Adrenal gland (tissue), 12 donors: ENCODE data around the gene IPO11. TPM values are rescaled to one million over a fixed set of nuclear protein-coding genes. Genes with fewer than 3 reads are reported as not detected.

Experiments
- DNase-seq, 7 donors: peaks; one replicate each; pipeline ENCODE4 v3.0.0-alpha.2; 2019 to 2020
- H3K27ac ChIP-seq, 5 donors: fragments of 200-600 bp; sonication (generic) in 4 of 5; 1 replicate in 3 of 5; 2 replicates in 2 of 5; pipeline versions ENCODE4 v1.5.1 to v1.8.0; 2016 to 2020; ENCODE audit warnings: mild to moderate bottlenecking in 1 of 5
- H3K27me3 ChIP-seq: fragments of 200-600 bp; 2 replicates; pipeline ENCODE4 v1.8.0; 2021
- H3K36me3 ChIP-seq, 2 donors: fragments of 200-600 bp; replicated peaks in 1 of 2; 1 replicate in 1 of 2; 2 replicates in 1 of 2; pipeline versions ENCODE4 v1.5.1 to v1.8.0; 2018 to 2022
- H3K4me1 ChIP-seq, 2 donors: fragments of 200-600 bp; replicated peaks in 1 of 2; 1 replicate in 1 of 2; 2 replicates in 1 of 2; pipeline versions ENCODE4 v1.5.1 to v1.8.0; 2018 to 2021
- H3K4me3 ChIP-seq, 4 donors: fragments of 200-600 bp; sonication (generic) in 3 of 4; one replicate each; pipeline ENCODE4 v1.5.1; 2016 to 2018
- H3K9me3 ChIP-seq, 3 donors: fragments of 200-600 bp; sonication (generic) in 1 of 3; replicated peaks in 1 of 3; 1 replicate in 2 of 3; 2 replicates in 1 of 3; pipeline versions ENCODE4 v1.5.1 to v1.8.0; 2016 to 2021
- POLR2A ChIP-seq, 2 donors: fragments of 450-650 bp; IDR thresholded peaks; one replicate each; pipeline ENCODE4 v1.6.1; 2017; ENCODE audit warnings: antibody characterized with exemption in 2 of 2, mild to moderate bottlenecking in 2 of 2, moderate library complexity in 1 of 2
- WGBS, 4 donors: extraction: QIAGEN DNeasy Blood & Tissue Kit in 2 of 4; methylation state at CpG; one replicate each; pipeline versions ENCODE4 v1.1.5 to v1.1.7; 2013 to 2017; 5-methylcytosine and 5-hydroxymethylcytosine counted together
- intact Hi-C, 2 donors: fragments of 100-400 bp; cut with DNase I; formaldehyde crosslinking; loops; one replicate each; pipeline versions ENCODE4 v1.14.1 to v1.15.0; 2022 to 2023
- polyA plus RNA-seq, 3 donors: library from polyadenylated mRNA; stranded (reverse); fragments of 200-250 nt in 2 of 3; fragments of 350-450 nt in 1 of 3; fragmentation: Illumina TruSeq in 1 of 3; extraction: RNeasy Lipid Tissue Mini Kit (QIAGEN cat#74804) in 1 of 3; gene quantifications; one replicate each; pipeline ENCODE4 v1.2.3, GENCODE V29; 2013 to 2014
- total RNA-seq, 9 donors: library from RNA; depleted of rRNA in 4 of 9; stranded (reverse); fragments of >200 nt in 4 of 9; fragments of 120-200 nt in 1 of 9; fragmentation: NEBNext Ultra II Directional in 1 of 9; extraction: Animal tissue kit (Norgen Biotek cat#: 25700) in 1 of 9; gene quantifications; one replicate each; pipeline versions ENCODE4 v1.1.0 to v1.2.4, GENCODE V29; 2013 to 2023
- TF ChIP-seq, protein P1 (sequence below), 6 experiments: fragments of 450-650 bp in 4 of 6; fragments of 200-600 bp in 2 of 6; sonication (generic) in 1 of 6; IDR thresholded peaks; 1 replicate in 5 of 6; 2 replicates in 1 of 6; pipeline versions ENCODE4 v1.5.1 to v1.8.0; 2016 to 2021; ENCODE audit warnings: antibody characterized with exemption in 6 of 6, mild to moderate bottlenecking in 2 of 6, moderate library complexity in 1 of 6
- donor health status: healthy with polysubstance abuse.
- donor health status: Bipolar disorder and iron deficiency.
- donor health status: DM: yes; HTN: yes; CAD: no.
- donor health status: DM: no; HTN: no; CAD: no.
- donor health status: DM: no; HTN: no; CAD: no.
- donor health status: DM: yes; HTN: yes; CAD: no.

Gene IPO11
- total and polyA plus RNA-seq, 12 donors: 6.0 to 33.3 (median 23.7) TPM

DNA sequence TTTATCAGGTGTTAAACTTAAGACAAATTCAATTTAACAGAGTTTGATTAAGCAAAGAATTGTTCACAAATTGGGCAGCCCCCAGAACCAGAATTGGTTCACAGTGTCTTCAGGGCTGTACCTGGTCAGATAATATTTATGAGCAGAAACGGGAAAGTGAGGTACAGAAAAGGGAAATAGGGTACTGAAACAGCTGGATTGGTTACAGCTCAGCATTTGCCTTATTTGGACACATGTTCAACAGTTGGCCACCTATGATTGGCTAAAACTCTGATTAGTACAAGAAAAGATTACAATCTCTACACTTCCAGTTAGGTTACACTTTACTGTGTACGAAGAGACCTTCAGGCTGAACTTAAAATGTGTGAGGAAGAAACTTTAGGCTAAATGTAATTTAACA lies 184.8 kb downstream of the IPO11 start:
- Histone ChIP-seq H3K4me1 (peaks cover 4 to 13% of the 10 kb centered on the region in 2 donors), H3K9me3 (no peaks in the 10 kb centered on the region), H3K27me3 (no peaks in the 10 kb centered on the region), H3K4me3 (no peak overlapping the region), H3K36me3 (no peaks in the 10 kb centered on the region), H3K27ac (no peak overlapping the region)
- DNase-seq: no peak
- intact Hi-C loops: no loop called here
- TF ChIP-seq POLR2A (IDR thresholded peaks at IDR 0.05): no peak
- TF ChIP-seq, protein P1, sequence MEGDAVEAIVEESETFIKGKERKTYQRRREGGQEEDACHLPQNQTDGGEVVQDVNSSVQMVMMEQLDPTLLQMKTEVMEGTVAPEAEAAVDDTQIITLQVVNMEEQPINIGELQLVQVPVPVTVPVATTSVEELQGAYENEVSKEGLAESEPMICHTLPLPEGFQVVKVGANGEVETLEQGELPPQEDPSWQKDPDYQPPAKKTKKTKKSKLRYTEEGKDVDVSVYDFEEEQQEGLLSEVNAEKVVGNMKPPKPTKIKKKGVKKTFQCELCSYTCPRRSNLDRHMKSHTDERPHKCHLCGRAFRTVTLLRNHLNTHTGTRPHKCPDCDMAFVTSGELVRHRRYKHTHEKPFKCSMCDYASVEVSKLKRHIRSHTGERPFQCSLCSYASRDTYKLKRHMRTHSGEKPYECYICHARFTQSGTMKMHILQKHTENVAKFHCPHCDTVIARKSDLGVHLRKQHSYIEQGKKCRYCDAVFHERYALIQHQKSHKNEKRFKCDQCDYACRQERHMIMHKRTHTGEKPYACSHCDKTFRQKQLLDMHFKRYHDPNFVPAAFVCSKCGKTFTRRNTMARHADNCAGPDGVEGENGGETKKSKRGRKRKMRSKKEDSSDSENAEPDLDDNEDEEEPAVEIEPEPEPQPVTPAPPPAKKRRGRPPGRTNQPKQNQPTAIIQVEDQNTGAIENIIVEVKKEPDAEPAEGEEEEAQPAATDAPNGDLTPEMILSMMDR (IDR thresholded peaks at IDR 0.05): no peak
- WGBS, 4 donors: 83 to 90% (median 87%) methylated on average over 2 of the region's 2 CpGs

DNA sequence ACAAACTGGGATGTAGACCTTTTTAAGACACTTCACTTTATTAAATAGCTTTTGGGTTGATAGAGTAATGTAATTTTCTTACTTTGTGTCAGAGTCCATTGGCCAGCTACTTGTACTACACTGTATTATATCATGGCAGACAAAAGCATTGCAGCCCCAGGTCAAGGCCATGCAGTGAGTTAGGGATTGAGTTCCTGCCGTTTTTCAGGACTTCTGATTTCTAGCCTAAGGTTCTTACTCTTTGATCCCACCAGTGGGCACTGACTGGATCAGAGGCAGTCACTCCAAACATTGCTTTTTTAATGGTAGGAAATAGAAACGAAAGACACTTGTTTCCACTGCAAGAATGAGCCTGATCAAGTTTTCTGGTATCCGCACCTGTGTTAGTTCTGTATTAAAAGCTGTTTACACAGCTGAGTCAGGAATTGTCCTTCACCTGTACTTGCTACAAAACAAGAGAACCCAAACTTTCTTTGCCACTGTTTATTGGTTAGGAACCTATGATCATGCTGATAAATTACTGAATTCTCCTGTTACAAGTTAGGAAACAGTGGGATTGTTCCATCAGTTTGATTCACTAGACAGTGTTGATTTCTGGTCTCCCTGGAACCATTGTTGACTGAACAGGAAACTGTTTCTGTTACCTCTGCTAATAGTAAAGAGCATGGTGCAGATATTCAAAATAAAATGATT lies 188.1 kb downstream of the IPO11 start:
- no peak overlapping the region for H3K27ac ChIP-seq
- no peaks in the 10 kb centered on the region for H3K27me3 ChIP-seq
- no peaks in the 10 kb centered on the region for H3K36me3 ChIP-seq
- intact Hi-C loops: no loop called here
- H3K9me3 ChIP-seq: no peaks in the 10 kb centered on the region
- no peak for TF ChIP-seq POLR2A (IDR thresholded peaks at IDR 0.05)
- TF ChIP-seq, protein P1 (IDR thresholded peaks at IDR 0.05): no peak
- no peak for DNase-seq
- peaks cover 0 to 5% of the 10 kb centered on the region in 2 donors for H3K4me1 ChIP-seq
- 47 to 63% (median 57%) methylated on average over 3 of the region's 3 CpGs for WGBS, 4 donors
- H3K4me3 ChIP-seq: no peak overlapping the region

DNA sequence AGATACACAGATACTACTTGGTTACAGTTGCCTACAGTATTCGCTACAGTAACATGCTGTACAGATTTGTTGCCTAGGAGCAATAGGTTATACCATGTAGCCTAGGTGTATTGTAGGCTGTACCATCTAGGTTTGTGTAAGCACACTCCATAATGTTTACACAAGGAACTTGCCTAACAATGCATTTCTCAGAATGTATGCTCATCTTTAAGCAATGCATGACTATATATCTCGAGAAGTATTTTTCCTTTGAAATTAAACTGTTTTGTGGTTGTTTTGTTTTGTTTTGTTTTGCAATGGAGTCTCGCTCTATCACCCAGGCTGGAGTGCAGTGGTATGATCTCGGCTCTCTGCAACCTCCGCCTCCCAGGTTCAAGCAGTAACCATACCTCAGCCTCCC lies 191.4 kb downstream of the IPO11 start:
- Histone ChIP-seq H3K36me3 (no peaks in the 10 kb centered on the region), H3K9me3 (no peaks in the 10 kb centered on the region), H3K27ac (no peak overlapping the region), H3K27me3 (no peaks in the 10 kb centered on the region), H3K4me1 (peaks cover 0 to 5% of the 10 kb centered on the region in 2 donors), H3K4me3 (no peak overlapping the region)
- 96 to 100% (median 99%) methylated on average over 5 of the region's 5 CpGs for whole genome bisulfite sequencing, 4 donors
- DNase-seq: no peak
- TF ChIP-seq, protein P1 (IDR thresholded peaks at IDR 0.05): no peak
- TF ChIP-seq POLR2A (IDR thresholded peaks at IDR 0.05): no peak
- intact Hi-C loops: no loop called here

DNA sequence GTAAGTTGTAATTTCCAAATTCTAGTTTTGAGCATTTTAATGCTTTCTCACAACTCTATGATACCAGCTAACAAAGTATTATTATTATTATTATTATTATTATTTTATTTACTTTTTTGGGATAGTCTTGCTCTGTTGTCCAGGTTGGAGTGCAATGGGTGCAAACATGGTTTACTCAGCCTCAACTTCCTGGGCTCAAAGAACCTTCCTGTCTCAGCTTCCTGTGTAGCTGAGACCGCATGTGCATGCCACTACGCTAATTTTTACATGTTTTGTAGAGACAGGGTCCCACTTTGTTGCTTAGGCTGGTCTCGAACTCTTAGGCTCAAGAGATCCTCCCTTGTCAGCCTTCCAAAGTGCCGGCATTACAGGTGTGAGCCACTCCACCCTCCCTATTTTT lies 193.1 kb downstream of the IPO11 start:
- TF ChIP-seq, protein P1 (IDR thresholded peaks at IDR 0.05): no peak
- TF ChIP-seq POLR2A (IDR thresholded peaks at IDR 0.05): no peak
- intact Hi-C loops: no loop called here
- no peaks in the 10 kb centered on the region for H3K9me3 ChIP-seq
- H3K27ac ChIP-seq: no peak overlapping the region
- DNase-seq: no peak
- peaks cover 0 to under 1% of the 10 kb centered on the region in 2 donors for H3K4me1 ChIP-seq
- no peaks in the 10 kb centered on the region for H3K36me3 ChIP-seq
- no peaks in the 10 kb centered on the region for H3K27me3 ChIP-seq
- H3K4me3 ChIP-seq: no peak overlapping the region
- 93 to 100% (median 98%) methylated on average over 4 of the region's 4 CpGs for WGBS, 4 donors
